ENCODE results near the gene INTS1.

- TF ChIP-seq CTCF (IDR thresholded peaks at IDR 0.05) (no peak), POLR2A (IDR thresholded peaks at IDR 0.05) (no peak), POLR2AphosphoS5 (IDR thresholded peaks at IDR 0.05) (no peak)
These were observed 49.6 kb downstream of the INTS1 start for GRCh38 chr7:1454542-1454941.

All from transverse colon (tissue), 4 donors.